A673 (cell line): ENCODE results near the gene EHD1. TPM values are rescaled to one million over a fixed set of nuclear protein-coding genes. Genes with fewer than 3 reads are reported as not detected.
A peak's percentile ranks its signal among the peaks of the same experiment; 100 is the strongest.

Experiments
- BruUV-seq: library from RNA; stranded (reverse); fragments of 400-500 nt; replicated peaks from 2 replicates; lab custom pipeline; 2021; lab: Mats Ljungman, UMichigan
- CTCF ChIA-PET: fragments of 300-600 bp; sonication (Branson Sonifier 250); formaldehyde crosslinking; loops from one replicate; lab custom pipeline; 2022; ENCODE audit warnings: antibody characterized with exemption; lab: Charles Lee
- POLR2A ChIA-PET: fragments of 300-600 bp; sonication (Branson Sonifier 250); formaldehyde crosslinking; loops from one replicate; lab custom pipeline; 2022; ENCODE audit warnings: antibody characterized with exemption; ENCODE audit not compliant: low non-redundant PET; lab: Charles Lee
- DNase-seq: peaks from one replicate; pipeline ENCODE4 v3.0.0-alpha.2; 2015; ENCODE audit warnings: low spot score
- H3K27ac ChIP-seq: fragments of 200-600 bp; sonication (generic); 2 replicates; pipeline ENCODE4 v1.5.1; 2016; ENCODE audit warnings: mixed run types, low read depth, mild to moderate bottlenecking, mixed read lengths, antibody characterized with exemption, low read length; ENCODE audit not compliant: poor library complexity, severe bottlenecking
- H3K27me3 ChIP-seq: fragments of 200-600 bp; sonication (generic); replicated peaks from 2 replicates; pipeline ENCODE4 v1.6.1; 2017; ENCODE audit warnings: mixed run types, low read depth, mild to moderate bottlenecking, mixed read lengths, antibody characterized with exemption, low read length; ENCODE audit not compliant: insufficient read depth, poor library complexity
- H3K36me3 ChIP-seq: fragments of 200-600 bp; sonication (generic); 2 replicates; pipeline ENCODE4 v1.6.1; 2016; ENCODE audit warnings: mixed run types, mild to moderate bottlenecking, mixed read lengths, antibody characterized with exemption, low read length; ENCODE audit not compliant: insufficient read depth, poor library complexity, severe bottlenecking
- H3K4me1 ChIP-seq: fragments of 200-600 bp; sonication (generic); 2 replicates; pipeline ENCODE4 v1.6.1; 2017; ENCODE audit warnings: mixed run types, mild to moderate bottlenecking, mixed read lengths, antibody characterized with exemption, low read length; ENCODE audit not compliant: insufficient read depth, poor library complexity, severe bottlenecking
- H3K4me3 ChIP-seq: fragments of 200-600 bp; sonication (generic); 2 replicates; pipeline ENCODE4 v1.5.1; 2016; ENCODE audit warnings: low read depth, mixed run types, mild to moderate bottlenecking, mixed read lengths, low read length; ENCODE audit not compliant: poor library complexity, severe bottlenecking
- H3K9me3 ChIP-seq: fragments of 200-600 bp; sonication (generic); 2 replicates; pipeline ENCODE4 v1.6.1; 2016; ENCODE audit warnings: mixed run types, low read depth, mild to moderate bottlenecking, mixed read lengths, antibody characterized with exemption, low read length; ENCODE audit not compliant: poor library complexity, severe bottlenecking
- CTCF ChIP-seq: fragments of 300-800, 200-600 bp; sonication (generic); conservative IDR thresholded peaks from 2 replicates; pipeline ENCODE4 v1.5.1; 2017; ENCODE audit warnings: low read depth, mild to moderate bottlenecking, antibody characterized with exemption, low read length, moderate library complexity, mixed read lengths
- EZH2 ChIP-seq: fragments of 200-600 bp; sonication (generic); IDR thresholded peaks from 2 replicates; pipeline ENCODE4 v1.6.1; 2017; ENCODE audit warnings: borderline replicate concordance, low read depth, mild to moderate bottlenecking, mixed read lengths, antibody characterized with exemption, low read length; ENCODE audit not compliant: poor library complexity, severe bottlenecking
- intact Hi-C: fragments of 100-400 bp; cut with micrococcal nuclease; formaldehyde crosslinking; loops from one replicate; pipeline ENCODE4 v1.10.0; 2022; ENCODE audit not compliant: unreplicated experiment
- total RNA-seq: library from RNA; stranded (reverse); gene quantifications from 2 replicates; pipeline ENCODE4 v1.2.3, GENCODE V29; 2021

The EHD1 gene
- total RNA-seq, 1 experiment from 2014 or later: 63.1 TPM

GRCh38 chr11:64862987-64863390, 15.4 kb downstream of the EHD1 start:
- Histone ChIP-seq H3K4me1 (peaks cover 6% of the 10 kb centered on the region), H3K9me3 (no peaks in the 10 kb centered on the region), H3K27me3 (no peaks in the 10 kb centered on the region), H3K27ac (peak overlapping the region; percentile 19), H3K36me3 (no peaks in the 10 kb centered on the region), H3K4me3 (no peak overlapping the region)
- intact Hi-C loops: no loop called here
- TF ChIP-seq CTCF: no peak
- POLR2A ChIA-PET: no interaction called here
- CTCF ChIA-PET: no interaction called here
- BruUV-seq: no TSS peak
- DNase-seq: no peak

GRCh38 chr11:64861227-64861975, 17.0 kb downstream of the EHD1 start:
- Histone ChIP-seq H3K9me3 (no peaks in the 10 kb centered on the region), H3K27ac (no peak overlapping the region), H3K36me3 (no peaks in the 10 kb centered on the region), H3K4me1 (peaks cover 10% of the 10 kb centered on the region), H3K27me3 (no peaks in the 10 kb centered on the region), H3K4me3 (no peak overlapping the region)
- DNase-seq: no peak
- no peak for TF ChIP-seq CTCF
- no peak for TF ChIP-seq EZH2
- intact Hi-C loops: no loop called here
- ChIA-PET CTCF (interaction anchor here (0.6 to 1.1 kb wide), 3 partner anchors 27 to 1452 kb away, joined by 3 to 6 read pairs (median 3); no protein-coding TSS in a partner anchor), POLR2A (no interaction called here)
- no TSS peak for BruUV-seq

- Histone ChIP-seq H3K27me3 (no peaks in the 10 kb centered on the region), H3K4me3 (no peak overlapping the region), H3K4me1 (peaks cover 20% of the 10 kb centered on the region), H3K36me3 (no peaks in the 10 kb centered on the region), H3K27ac (no peak overlapping the region), H3K9me3 (no peaks in the 10 kb centered on the region)
- intact Hi-C loops: no loop called here
- no TSS peak for BruUV-seq
- ChIA-PET CTCF (interaction anchor here (0.6 to 0.9 kb wide), 2 partner anchors 28 to 252 kb away, joined by 3 read pairs; partner anchors contain the start of gene TM7SF2), POLR2A (no interaction called here)
- TF ChIP-seq CTCF: no peak
- TF ChIP-seq EZH2: no peak
- no peak for DNase-seq
Observed at GRCh38 chr11:64859542-64860414, 18.6 kb downstream of the EHD1 start.
